GM19328 (cell line): ENCODE data around the gene MAD2L1BP.
"Not testable (repeated sequence)": the region's sequence is repeated elsewhere in the genome, so short reads cannot be mapped to it uniquely, and the experiment has no call there.

Experiments used
- ATAC-seq: cut with Tn5 transposase; IDR thresholded peaks from one replicate; pipeline ENCODE4 v1.9.1; 2021; ENCODE audit warnings: mild to moderate bottlenecking, moderate library complexity; ENCODE audit not compliant: unreplicated experiment

MAD2L1BP gene, protein sequence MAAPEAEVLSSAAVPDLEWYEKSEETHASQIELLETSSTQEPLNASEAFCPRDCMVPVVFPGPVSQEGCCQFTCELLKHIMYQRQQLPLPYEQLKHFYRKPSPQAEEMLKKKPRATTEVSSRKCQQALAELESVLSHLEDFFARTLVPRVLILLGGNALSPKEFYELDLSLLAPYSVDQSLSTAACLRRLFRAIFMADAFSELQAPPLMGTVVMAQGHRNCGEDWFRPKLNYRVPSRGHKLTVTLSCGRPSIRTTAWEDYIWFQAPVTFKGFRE

GRCh38 chr6:43635387-43636307 is at the start of gene MAD2L1BP:
TSS of gene MAD2L1BP (plus strand) at chr6:43635840. CDS start at chr6:43635876, 36 bp downstream.
- peak; percentile 68 for ATAC-seq

- no peak for ATAC-seq
Measured at GRCh38 chr6:43588194-43588593, 47.4 kb upstream of the MAD2L1BP start.

DNA sequence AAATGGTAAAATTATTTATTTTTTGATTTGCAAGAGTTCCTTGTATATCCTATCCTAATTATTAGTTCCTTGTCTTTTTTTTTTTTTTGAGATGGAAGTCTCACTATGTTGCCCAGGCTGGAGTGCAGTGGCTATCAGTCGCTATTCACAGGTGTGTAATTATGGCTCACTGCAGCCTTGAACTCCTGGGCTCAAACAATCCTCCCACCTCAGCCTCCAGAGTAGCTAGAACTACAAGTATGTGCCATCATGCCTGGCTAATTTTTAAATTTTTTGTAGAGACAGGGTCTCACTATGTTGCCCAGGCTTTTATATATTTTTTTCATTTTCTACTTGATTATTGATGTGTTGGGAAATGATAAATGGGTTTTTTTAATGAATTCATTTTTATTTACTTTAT is 46.1 kb upstream of the MAD2L1BP start:
- ATAC-seq, result not testable (repeated sequence)

DNA sequence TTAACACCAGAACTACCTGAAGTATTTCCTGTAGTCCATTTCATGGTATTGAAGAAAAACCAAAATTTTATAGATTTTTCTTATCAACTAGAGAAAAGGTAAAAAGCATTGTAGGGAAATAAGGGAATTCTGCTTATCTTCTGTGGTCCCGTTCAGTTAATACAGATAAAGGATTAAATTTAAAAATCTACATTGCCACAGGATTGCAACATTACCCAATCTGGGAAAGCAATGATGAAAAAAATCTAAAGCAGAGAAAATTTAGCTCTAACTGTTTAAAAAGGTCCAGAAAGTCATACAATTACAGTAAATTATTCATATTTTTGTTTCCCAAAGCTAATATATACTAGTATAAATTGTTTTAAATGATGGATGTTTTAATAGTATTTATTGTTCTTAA is 41.7 kb upstream of the MAD2L1BP start:
- ATAC-seq, result no peak

- ATAC-seq, result no peak
Measured at GRCh38 chr6:43600595-43600994, 35.0 kb upstream of the MAD2L1BP start.

GRCh38 chr6:43604174-43604573 is 31.5 kb upstream of the MAD2L1BP start:
- no peak for ATAC-seq

DNA sequence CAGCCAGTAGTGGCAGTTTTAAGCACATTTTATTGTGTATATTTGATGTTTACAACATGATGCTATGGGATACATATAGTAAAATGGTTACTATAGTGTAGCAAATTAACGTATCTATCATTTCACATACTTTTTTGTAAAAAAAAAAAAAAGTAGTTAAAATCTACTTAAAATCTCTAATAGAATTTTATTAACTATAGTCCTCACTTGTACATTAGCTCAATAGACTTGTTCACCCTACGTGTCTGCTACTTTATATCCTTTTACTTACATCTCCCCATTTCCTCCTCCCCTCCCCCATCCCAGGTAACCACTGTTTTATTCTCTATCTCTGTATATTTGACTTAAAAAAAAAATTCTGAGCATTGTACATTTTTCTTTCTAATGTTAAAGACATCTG is 29.6 kb upstream of the MAD2L1BP start:
- no peak for ATAC-seq

- no peak for ATAC-seq
Measured at GRCh38 chr6:43608310-43608763, 27.3 kb upstream of the MAD2L1BP start.

DNA sequence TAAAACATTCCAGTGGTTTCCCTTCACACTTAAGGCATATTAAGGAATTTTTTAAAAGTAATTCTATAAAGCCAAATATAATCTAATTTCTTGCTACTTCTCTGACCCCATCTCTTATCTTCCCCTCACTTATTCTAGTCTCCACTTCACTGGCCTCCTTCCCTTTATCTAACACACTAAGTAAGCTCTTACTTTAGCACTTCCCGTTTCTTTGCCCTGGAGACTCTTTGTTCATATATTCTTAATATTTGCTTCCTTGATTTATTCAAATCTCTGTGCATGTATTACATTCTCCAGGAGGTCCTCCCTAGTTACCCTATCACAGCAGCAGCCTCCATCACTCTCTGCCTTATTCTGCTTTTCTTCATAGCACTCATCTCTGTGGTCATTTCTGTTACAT is 26.8 kb upstream of the MAD2L1BP start:
- no peak for ATAC-seq

GRCh38 chr6:43609402-43609801 is 26.2 kb upstream of the MAD2L1BP start:
- no peak for ATAC-seq

DNA sequence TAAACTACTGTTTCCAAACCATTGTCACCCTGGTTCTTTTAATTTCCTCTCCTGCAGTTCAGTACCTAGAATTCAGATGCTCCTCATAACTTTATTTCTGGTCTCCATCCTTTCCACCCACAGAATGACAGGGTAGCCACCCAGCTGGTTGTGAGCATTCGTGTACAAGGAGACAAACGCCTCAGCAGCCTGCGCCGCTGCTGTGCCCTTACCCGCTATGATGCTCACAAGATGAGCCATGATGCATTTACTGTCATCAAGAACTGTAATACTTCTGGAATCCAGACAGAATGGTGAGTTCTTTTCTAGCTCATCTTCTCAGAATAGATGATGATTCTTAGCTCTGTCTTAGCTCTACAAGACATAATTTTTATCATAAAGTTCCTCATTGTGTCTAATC is 25.2 kb upstream of the MAD2L1BP start:
- ATAC-seq, result no peak

GRCh38 chr6:43613721-43614395 is 21.8 kb upstream of the MAD2L1BP start:
- ATAC-seq, result no peak

- ATAC-seq, result no peak
Measured at GRCh38 chr6:43614396-43614730, 21.3 kb upstream of the MAD2L1BP start.

DNA sequence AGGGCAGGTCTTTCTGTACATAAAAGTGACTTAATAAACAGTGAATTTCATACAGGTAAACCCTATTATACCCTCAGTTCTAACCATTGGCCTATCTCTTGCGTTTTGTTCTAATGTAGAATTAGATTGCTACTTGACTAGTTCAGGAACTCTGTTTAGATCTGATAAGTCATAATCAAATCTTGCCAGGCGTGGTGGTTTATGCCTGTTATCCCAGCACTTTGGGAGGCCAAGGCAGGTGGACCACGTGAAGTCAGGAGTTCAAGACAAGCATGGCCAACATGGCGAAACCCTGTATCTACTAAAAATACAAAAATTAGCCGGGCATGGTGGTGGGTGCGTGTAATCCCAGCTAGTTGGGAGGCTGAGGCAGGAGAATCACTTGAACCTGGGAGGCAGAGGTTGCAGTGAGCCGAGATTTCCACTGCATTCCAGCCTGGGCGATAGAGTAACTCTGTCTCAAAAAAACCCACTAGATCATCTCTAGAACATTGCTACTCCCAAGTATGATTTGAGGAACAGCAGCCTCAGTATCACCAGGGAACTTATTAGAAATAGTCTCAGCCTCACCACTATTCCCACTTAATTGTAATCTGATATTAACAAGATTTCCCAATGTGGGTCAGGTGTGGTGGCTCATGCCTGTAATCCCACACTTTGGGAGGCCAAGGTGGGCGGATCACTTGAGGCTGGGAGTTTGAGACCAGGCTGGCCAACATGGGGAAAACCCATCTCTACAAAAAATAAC is 18.7 kb upstream of the MAD2L1BP start:
- ATAC-seq, result no peak

GRCh38 chr6:43621078-43621835 is 14.4 kb upstream of the MAD2L1BP start:
- ATAC-seq, result no peak

- ATAC-seq, result no peak
Measured at GRCh38 chr6:43621836-43622180, 13.8 kb upstream of the MAD2L1BP start.

DNA sequence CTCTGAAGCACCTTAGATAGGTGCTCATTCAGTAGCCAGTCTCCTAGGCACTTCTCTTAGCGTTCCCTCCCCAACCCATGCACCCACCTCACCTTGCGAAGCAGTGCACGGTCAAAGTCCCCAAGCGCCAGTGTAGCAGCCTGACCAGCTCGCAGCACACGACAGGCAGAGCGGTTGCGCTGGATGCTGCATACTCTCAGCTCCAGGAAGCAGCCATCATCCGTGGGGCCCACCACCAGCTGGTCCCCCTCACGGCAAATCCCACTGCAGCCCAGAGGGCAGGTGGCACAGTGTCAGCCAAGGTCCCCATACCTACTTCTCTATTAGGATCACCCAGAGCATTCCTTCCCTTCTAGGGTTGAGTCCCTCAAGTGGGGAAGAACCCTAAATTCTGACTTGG is 13.1 kb upstream of the MAD2L1BP start:
- ATAC-seq, result no peak

GRCh38 chr6:43623880-43624785 is 11.5 kb upstream of the MAD2L1BP start:
- ATAC-seq, result no peak

GRCh38 chr6:43624786-43625288 is 10.8 kb upstream of the MAD2L1BP start:
- ATAC-seq, result no peak
